TTC549 (cell line): ENCODE results near the gene TMCC1.
"Not testable (repeated sequence)": the region's sequence is repeated elsewhere in the genome, so short reads cannot be mapped to it uniquely, and the experiment has no call there.

ENCODE experiments used
- FAIRE-seq: peaks from 2 replicates; lab custom pipeline; 2012; peaks lifted over from hg19 to GRCh38; lab: Jason Lieb, UNC

TMCC1 gene

GRCh38 chr3:129718201-129718600, 175.3 kb downstream of the TMCC1 start:
- no peak for FAIRE-seq

- no peak for FAIRE-seq
Measured at GRCh38 chr3:129715854-129716253, 177.7 kb downstream of the TMCC1 start.

GRCh38 chr3:129708328-129708861, 185.1 kb downstream of the TMCC1 start:
- FAIRE-seq: no peak

- FAIRE-seq: no peak
Measured at GRCh38 chr3:129705274-129705673, 188.2 kb downstream of the TMCC1 start.

- FAIRE-seq: no peak
Measured at GRCh38 chr3:129703913-129704312, 189.6 kb downstream of the TMCC1 start.

GRCh38 chr3:129702934-129703712, 190.4 kb downstream of the TMCC1 start:
- no peak for FAIRE-seq

- FAIRE-seq: no peak
Measured at GRCh38 chr3:129701161-129701560, 192.3 kb downstream of the TMCC1 start.

GRCh38 chr3:129699612-129700011, 193.9 kb downstream of the TMCC1 start:
- FAIRE-seq: no peak

- no peak for FAIRE-seq
Measured at GRCh38 chr3:129699199-129699598, 194.3 kb downstream of the TMCC1 start.

GRCh38 chr3:129697229-129697969, 196.1 kb downstream of the TMCC1 start:
- FAIRE-seq: no peak

GRCh38 chr3:129696430-129696829, 197.1 kb downstream of the TMCC1 start:
- FAIRE-seq: not testable (repeated sequence)

- no peak for FAIRE-seq
Measured at GRCh38 chr3:129695230-129695629, 198.3 kb downstream of the TMCC1 start.

- no peak for FAIRE-seq
Measured at GRCh38 chr3:129694228-129694627, 199.3 kb downstream of the TMCC1 start.

GRCh38 chr3:129692743-129693142, 200.8 kb downstream of the TMCC1 start:
- no peak for FAIRE-seq

- FAIRE-seq: no peak
Measured at GRCh38 chr3:129690963-129691362, 202.5 kb downstream of the TMCC1 start.

- FAIRE-seq: peak; percentile 57
Measured at GRCh38 chr3:129690406-129690805, 203.1 kb downstream of the TMCC1 start.

GRCh38 chr3:129689036-129689435, 204.5 kb downstream of the TMCC1 start:
- FAIRE-seq: no peak

GRCh38 chr3:129688271-129688895, 205.1 kb downstream of the TMCC1 start:
- no peak for FAIRE-seq

- no peak for FAIRE-seq
Measured at GRCh38 chr3:129687586-129688125, 205.9 kb downstream of the TMCC1 start.

GRCh38 chr3:129686941-129687340, 206.6 kb downstream of the TMCC1 start:
- FAIRE-seq: no peak

GRCh38 chr3:129684270-129684669, 209.2 kb downstream of the TMCC1 start:
- no peak for FAIRE-seq

- FAIRE-seq: no peak
Measured at GRCh38 chr3:129683201-129683600, 210.3 kb downstream of the TMCC1 start.

GRCh38 chr3:129676985-129677384, 216.5 kb downstream of the TMCC1 start:
- no peak for FAIRE-seq
